ENCODE results near the gene CENPT.

The CENPT gene

DNA sequence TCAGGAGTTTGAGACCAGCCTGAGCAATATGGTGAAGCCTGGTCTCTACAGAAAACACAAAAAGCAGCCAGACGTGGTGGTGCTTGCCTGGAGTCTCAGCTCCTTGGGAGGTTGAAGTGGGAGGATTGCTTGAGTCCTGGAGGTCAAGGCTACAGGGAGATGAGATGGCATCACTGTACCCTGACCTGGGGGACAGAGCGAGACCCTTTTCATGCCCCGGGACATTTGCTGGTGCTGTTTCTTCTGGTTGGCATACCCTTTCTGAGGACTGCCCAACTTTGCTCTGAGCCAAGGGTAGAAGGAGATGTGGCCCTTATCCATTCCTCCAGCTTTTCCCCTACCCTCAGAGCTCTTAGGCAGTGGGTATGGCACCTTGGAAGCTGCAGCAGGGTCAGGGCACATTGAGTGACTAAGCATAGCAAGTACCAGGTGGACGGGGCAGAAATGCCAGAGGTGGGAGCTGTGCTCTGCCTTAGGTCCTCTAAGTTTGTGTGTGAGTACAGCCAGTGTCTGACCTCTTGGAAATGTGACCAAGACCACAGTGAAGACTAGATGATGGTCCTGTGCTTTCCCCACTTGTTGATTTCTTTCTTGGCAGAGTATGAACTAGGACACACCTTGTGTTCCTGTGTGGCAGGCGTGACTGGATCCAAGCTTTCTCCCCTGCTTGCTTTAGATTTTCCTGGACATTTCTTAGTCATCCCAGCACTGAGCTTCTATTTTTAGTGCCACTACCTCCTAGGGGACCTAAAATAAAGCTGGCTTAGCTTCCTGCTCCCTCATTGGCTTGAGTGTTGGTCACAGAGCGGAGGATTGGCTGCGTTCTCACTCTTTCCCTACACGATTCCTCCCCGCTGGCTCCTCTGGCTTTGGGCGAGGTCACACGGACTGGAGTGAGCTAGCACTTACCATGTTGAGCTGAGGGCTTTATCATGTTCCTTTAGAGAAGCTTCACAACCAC lies 15.4 kb upstream of the CENPT start:
- no peak overlapping the region for H2BK5ac ChIP-seq (ENCODE audit: low read length)
- H2BK120ac ChIP-seq (ENCODE audit: low read depth, low read length): no peak overlapping the region
- H4K8ac ChIP-seq (ENCODE audit: low read depth, low read length): no peak overlapping the region
- no peak for DNase-seq (ENCODE audit: low spot score)
- peaks cover 15% of the 10 kb centered on the region for H3K79me1 ChIP-seq (ENCODE audit: low read depth, low read length)
- no peak overlapping the region for H2AFZ ChIP-seq (ENCODE audit: low read length)
- H3K9ac ChIP-seq (ENCODE audit: low read depth, low read length, poor library complexity): no peak overlapping the region
- no CpG with 5 or more reads among the region's 11 CpGs for WGBS, 2 donors (ENCODE audit: extremely low coverage in 2 of 2, insufficient read length in 2 of 2, insufficient replicate concordance in 1 of 2)
- H3K36me3 ChIP-seq (replicated peaks in 1 of 2; ENCODE audit: control insufficient read depth in 2 of 2, insufficient read depth in 2 of 2, low read length in 2 of 2): peaks cover 23 to 88% of the 10 kb centered on the region in 2 donors
- no peak overlapping the region for H3K27ac ChIP-seq (replicated peaks; ENCODE audit: low read length)
- no peaks in the 10 kb centered on the region for H3K9me3 ChIP-seq (replicated peaks in 1 of 2; ENCODE audit: control insufficient read depth in 2 of 2, insufficient read depth in 1 of 2, low read depth in 1 of 2, low read length in 2 of 2)
- no peak overlapping the region for H2BK15ac ChIP-seq (ENCODE audit: low read length)
- no peak overlapping the region for H2BK12ac ChIP-seq (ENCODE audit: low read length)
- H3K4me2 ChIP-seq (ENCODE audit: insufficient read depth, low read length, poor library complexity, severe bottlenecking): no peak overlapping the region
- H3K4me3 ChIP-seq (ENCODE audit: low read length in 2 of 2): no peak overlapping the region
- no peak overlapping the region for H4K91ac ChIP-seq (ENCODE audit: low read depth, low read length, poor library complexity)
- H3K27me3 ChIP-seq (ENCODE audit: control insufficient read depth in 3 of 3, insufficient read depth in 3 of 3, low read depth in 1 of 3, low read length in 3 of 3): no peaks in the 10 kb centered on the region
- H3K4ac ChIP-seq (ENCODE audit: low read length): no peak overlapping the region
- H3K4me1 ChIP-seq (ENCODE audit: control insufficient read depth in 2 of 2, insufficient read depth in 1 of 2, low read depth in 1 of 2, low read length in 2 of 2): peaks cover 0 to 5% of the 10 kb centered on the region in 2 donors
- H3K18ac ChIP-seq (ENCODE audit: low read length): no peak overlapping the region
- H3K14ac ChIP-seq (ENCODE audit: low read length): no peak overlapping the region
- H2AK5ac ChIP-seq (ENCODE audit: low read depth, low read length): no peak overlapping the region
- no peak overlapping the region for H3K23ac ChIP-seq (ENCODE audit: low read depth, low read length, poor library complexity)

GRCh38 chr16:67861877-67862276 lies 14.4 kb upstream of the CENPT start:
- Histone ChIP-seq H4K91ac (ENCODE audit: low read depth, low read length, poor library complexity) (no peak overlapping the region), H4K8ac (ENCODE audit: low read depth, low read length) (no peak overlapping the region), H3K18ac (ENCODE audit: low read length) (no peak overlapping the region), H3K4me1 (ENCODE audit: control insufficient read depth in 2 of 2, insufficient read depth in 1 of 2, low read depth in 1 of 2, low read length in 2 of 2) (peaks cover 0 to 8% of the 10 kb centered on the region in 2 donors), H2BK5ac (ENCODE audit: low read length) (no peak overlapping the region), H2BK120ac (ENCODE audit: low read depth, low read length) (no peak overlapping the region), H3K14ac (ENCODE audit: low read length) (no peak overlapping the region), H3K9ac (ENCODE audit: low read depth, low read length, poor library complexity) (no peak overlapping the region), H2AFZ (ENCODE audit: low read length) (no peak overlapping the region), H3K4me2 (ENCODE audit: insufficient read depth, low read length, poor library complexity, severe bottlenecking) (no peak overlapping the region), H3K4me3 (ENCODE audit: low read length in 2 of 2) (no peak overlapping the region), H3K9me3 (replicated peaks in 1 of 2; ENCODE audit: control insufficient read depth in 2 of 2, insufficient read depth in 1 of 2, low read depth in 1 of 2, low read length in 2 of 2) (no peaks in the 10 kb centered on the region), H2AK5ac (ENCODE audit: low read depth, low read length) (no peak overlapping the region), H3K79me1 (ENCODE audit: low read depth, low read length) (peaks cover 18% of the 10 kb centered on the region), H3K36me3 (replicated peaks in 1 of 2; ENCODE audit: control insufficient read depth in 2 of 2, insufficient read depth in 2 of 2, low read length in 2 of 2) (peaks cover 19 to 87% of the 10 kb centered on the region in 2 donors), H3K4ac (ENCODE audit: low read length) (no peak overlapping the region), H3K27me3 (ENCODE audit: control insufficient read depth in 3 of 3, insufficient read depth in 3 of 3, low read depth in 1 of 3, low read length in 3 of 3) (no peaks in the 10 kb centered on the region), H2BK15ac (ENCODE audit: low read length) (no peak overlapping the region), H3K27ac (replicated peaks; ENCODE audit: low read length) (no peak overlapping the region), H3K23ac (ENCODE audit: low read depth, low read length, poor library complexity) (no peak overlapping the region), H2BK12ac (ENCODE audit: low read length) (no peak overlapping the region)
- DNase-seq (ENCODE audit: low spot score): no peak
- WGBS, 2 donors (ENCODE audit: extremely low coverage in 2 of 2, insufficient read length in 2 of 2, insufficient replicate concordance in 1 of 2): no CpG with 5 or more reads among the region's 6 CpGs

- Histone ChIP-seq H2AK5ac (ENCODE audit: low read depth, low read length) (no peak overlapping the region), H4K8ac (ENCODE audit: low read depth, low read length) (no peak overlapping the region), H3K27ac (replicated peaks; ENCODE audit: low read length) (no peak overlapping the region), H3K9ac (ENCODE audit: low read depth, low read length, poor library complexity) (no peak overlapping the region), H3K18ac (ENCODE audit: low read length) (no peak overlapping the region), H3K23ac (ENCODE audit: low read depth, low read length, poor library complexity) (no peak overlapping the region), H2BK15ac (ENCODE audit: low read length) (no peak overlapping the region), H3K4ac (ENCODE audit: low read length) (no peak overlapping the region), H2AFZ (ENCODE audit: low read length) (no peak overlapping the region), H4K91ac (ENCODE audit: low read depth, low read length, poor library complexity) (no peak overlapping the region), H3K79me1 (ENCODE audit: low read depth, low read length) (peaks cover 20% of the 10 kb centered on the region), H2BK120ac (ENCODE audit: low read depth, low read length) (no peak overlapping the region), H2BK12ac (ENCODE audit: low read length) (no peak overlapping the region), H2BK5ac (ENCODE audit: low read length) (no peak overlapping the region), H3K14ac (ENCODE audit: low read length) (no peak overlapping the region), H3K4me2 (ENCODE audit: insufficient read depth, low read length, poor library complexity, severe bottlenecking) (no peak overlapping the region), H3K4me1 (ENCODE audit: control insufficient read depth in 2 of 2, insufficient read depth in 1 of 2, low read depth in 1 of 2, low read length in 2 of 2) (peaks cover 0 to 8% of the 10 kb centered on the region in 2 donors), H3K27me3 (ENCODE audit: control insufficient read depth in 3 of 3, insufficient read depth in 3 of 3, low read depth in 1 of 3, low read length in 3 of 3) (no peaks in the 10 kb centered on the region), H3K4me3 (ENCODE audit: low read length in 2 of 2) (no peak overlapping the region), H3K36me3 (replicated peaks in 1 of 2; ENCODE audit: control insufficient read depth in 2 of 2, insufficient read depth in 2 of 2, low read length in 2 of 2) (peaks cover 17 to 81% of the 10 kb centered on the region in 2 donors), H3K9me3 (replicated peaks in 1 of 2; ENCODE audit: control insufficient read depth in 2 of 2, insufficient read depth in 1 of 2, low read depth in 1 of 2, low read length in 2 of 2) (no peaks in the 10 kb centered on the region)
- no peak for DNase-seq (ENCODE audit: low spot score)
- WGBS, 2 donors (ENCODE audit: extremely low coverage in 2 of 2, insufficient read length in 2 of 2, insufficient replicate concordance in 1 of 2): no CpG with 5 or more reads among the region's 8 CpGs
Measured at GRCh38 chr16:67860589-67861398, 13.3 kb upstream of the CENPT start.

- no peak overlapping the region for H3K18ac ChIP-seq (ENCODE audit: low read length)
- H2AFZ ChIP-seq (ENCODE audit: low read length): no peak overlapping the region
- H3K36me3 ChIP-seq (replicated peaks in 1 of 2; ENCODE audit: control insufficient read depth in 2 of 2, insufficient read depth in 2 of 2, low read length in 2 of 2): peaks cover 11 to 84% of the 10 kb centered on the region in 2 donors
- H3K79me1 ChIP-seq (ENCODE audit: low read depth, low read length): peaks cover 27% of the 10 kb centered on the region
- no peak overlapping the region for H3K27ac ChIP-seq (replicated peaks; ENCODE audit: low read length)
- H3K9ac ChIP-seq (ENCODE audit: low read depth, low read length, poor library complexity): no peak overlapping the region
- H3K4me2 ChIP-seq (ENCODE audit: insufficient read depth, low read length, poor library complexity, severe bottlenecking): no peak overlapping the region
- no peak for DNase-seq (ENCODE audit: low spot score)
- H3K14ac ChIP-seq (ENCODE audit: low read length): no peak overlapping the region
- no peaks in the 10 kb centered on the region for H3K27me3 ChIP-seq (ENCODE audit: control insufficient read depth in 3 of 3, insufficient read depth in 3 of 3, low read depth in 1 of 3, low read length in 3 of 3)
- H3K4me3 ChIP-seq (ENCODE audit: low read length in 2 of 2): no peak overlapping the region
- peaks cover 0 to 5% of the 10 kb centered on the region in 2 donors for H3K4me1 ChIP-seq (ENCODE audit: control insufficient read depth in 2 of 2, insufficient read depth in 1 of 2, low read depth in 1 of 2, low read length in 2 of 2)
- H3K4ac ChIP-seq (ENCODE audit: low read length): no peak overlapping the region
- H3K9me3 ChIP-seq (replicated peaks in 1 of 2; ENCODE audit: control insufficient read depth in 2 of 2, insufficient read depth in 1 of 2, low read depth in 1 of 2, low read length in 2 of 2): no peaks in the 10 kb centered on the region
- H2BK5ac ChIP-seq (ENCODE audit: low read length): no peak overlapping the region
- no CpG with 5 or more reads among the region's 4 CpGs for WGBS, 2 donors (ENCODE audit: extremely low coverage in 2 of 2, insufficient read length in 2 of 2, insufficient replicate concordance in 1 of 2)
- no peak overlapping the region for H2BK12ac ChIP-seq (ENCODE audit: low read length)
- H2BK15ac ChIP-seq (ENCODE audit: low read length): no peak overlapping the region
- H4K8ac ChIP-seq (ENCODE audit: low read depth, low read length): no peak overlapping the region
- no peak overlapping the region for H2AK5ac ChIP-seq (ENCODE audit: low read depth, low read length)
- H2BK120ac ChIP-seq (ENCODE audit: low read depth, low read length): no peak overlapping the region
- H4K91ac ChIP-seq (ENCODE audit: low read depth, low read length, poor library complexity): no peak overlapping the region
- H3K23ac ChIP-seq (ENCODE audit: low read depth, low read length, poor library complexity): no peak overlapping the region
Measured at GRCh38 chr16:67858500-67858899, 11.0 kb upstream of the CENPT start.

All from neuronal stem cell (in vitro differentiated cells).